ENCODE results near the gene SENP6. TPM values are rescaled to one million over a fixed set of nuclear protein-coding genes. Genes with fewer than 3 reads are reported as not detected.
"Not testable (repeated sequence)": the region's sequence is repeated elsewhere in the genome, so short reads cannot be mapped to it uniquely, and the experiment has no call there.

SENP6 gene
- total RNA-seq, 4 donors from 2014 or later, result 108 to 192 (median 128) TPM

- Histone ChIP-seq H3K36me3 (peaks cover 9 to 91% of the 10 kb centered on the region in 2 donors), H3K27ac (no peak overlapping the region), H3K4me3 (no peak overlapping the region), H3K27me3 (no peaks in the 10 kb centered on the region), H3K9me3 (no peaks in the 10 kb centered on the region), H3K4me1 (peaks cover 0 to 6% (median 0%) of the 10 kb centered on the region in 3 donors)
- no peak for TF ChIP-seq POLR2AphosphoS5 (IDR thresholded peaks at IDR 0.05)
- no peak for TF ChIP-seq POLR2A (IDR thresholded peaks at IDR 0.05)
- no peak for TF ChIP-seq EP300 (IDR thresholded peaks at IDR 0.05)
- no peak for TF ChIP-seq CTCF (IDR thresholded peaks at IDR 0.05)
- no peak for ATAC-seq
- 92 to 100% methylated on average over 1 of the region's 1 CpG for WGBS, 2 donors (ENCODE audit: low coverage in 1 of 2)
Observed at GRCh38 chr6:75676377-75676776, 74.7 kb downstream of the SENP6 start.

- not testable (repeated sequence) for ATAC-seq, H3K27ac ChIP-seq, H3K9me3 ChIP-seq, H3K4me3 ChIP-seq, H3K4me1 ChIP-seq, H3K27me3 ChIP-seq
- 100% methylated on average over 1 to 2 of the region's 2 CpGs for WGBS, 2 donors (ENCODE audit: low coverage in 1 of 2)
- peaks cover 4 to 67% of the 10 kb centered on the region in 2 donors for H3K36me3 ChIP-seq
Observed at GRCh38 chr6:75682548-75682947, 80.9 kb downstream of the SENP6 start.

GRCh38 chr6:75683005-75683404, 81.3 kb downstream of the SENP6 start:
- H3K36me3 ChIP-seq, result peaks cover 1 to 67% of the 10 kb centered on the region in 2 donors
- not testable (repeated sequence) for H3K27ac ChIP-seq, H3K27me3 ChIP-seq, ATAC-seq, H3K9me3 ChIP-seq, H3K4me3 ChIP-seq, H3K4me1 ChIP-seq
- 82 to 92% methylated on average over 2 of the region's 2 CpGs for WGBS, 2 donors (ENCODE audit: low coverage in 1 of 2)

GRCh38 chr6:75687535-75687934, 85.9 kb downstream of the SENP6 start:
- 100% methylated on average over 1 of the region's 5 CpGs; no CpG with 5 or more reads in 1 of the 2 donors for WGBS, 2 donors (ENCODE audit: low coverage in 1 of 2)
- H3K27me3 ChIP-seq, H3K27ac ChIP-seq, ATAC-seq, H3K4me3 ChIP-seq, H3K9me3 ChIP-seq, H3K4me1 ChIP-seq: not testable (repeated sequence)
- H3K36me3 ChIP-seq, result peaks cover 0 to 67% of the 10 kb centered on the region in 2 donors

GRCh38 chr6:75687937-75688336, 86.3 kb downstream of the SENP6 start:
- H3K36me3 ChIP-seq, result peaks cover 0 to 67% of the 10 kb centered on the region in 2 donors
- WGBS, 2 donors (ENCODE audit: low coverage in 1 of 2), result no CpG with 5 or more reads among the region's 8 CpGs
- not testable (repeated sequence) for H3K4me1 ChIP-seq

GRCh38 chr6:75689576-75689975, 87.9 kb downstream of the SENP6 start:
- WGBS, 2 donors (ENCODE audit: low coverage in 1 of 2), result 91 to 94% methylated on average over 5 to 7 of the region's 7 CpGs
- ATAC-seq, result no peak
- H3K27me3 ChIP-seq, result no peaks in the 10 kb centered on the region
- H3K4me1 ChIP-seq, result no peaks in the 10 kb centered on the region
- peaks cover 0 to 70% of the 10 kb centered on the region in 2 donors for H3K36me3 ChIP-seq
- TF ChIP-seq POLR2AphosphoS5 (IDR thresholded peaks at IDR 0.05) (no peak), POLR2A (IDR thresholded peaks at IDR 0.05) (no peak), CTCF (IDR thresholded peaks at IDR 0.05) (no peak), EP300 (IDR thresholded peaks at IDR 0.05) (no peak)
- no peaks in the 10 kb centered on the region for H3K9me3 ChIP-seq
- H3K27ac ChIP-seq, result no peak overlapping the region
- H3K4me3 ChIP-seq, result no peak overlapping the region

More at GRCh38 chr6:75687937-75688336, 86.3 kb downstream of the SENP6 start:
- not testable (repeated sequence) for H3K27me3 ChIP-seq, ATAC-seq, H3K4me3 ChIP-seq, H3K9me3 ChIP-seq, H3K27ac ChIP-seq

GRCh38 chr6:75691012-75691411, 89.3 kb downstream of the SENP6 start:
- WGBS, 2 donors (ENCODE audit: low coverage in 1 of 2), result 98 to 100% methylated on average over 1 to 6 of the region's 6 CpGs
- no peaks in the 10 kb centered on the region for H3K4me1 ChIP-seq
- no peak overlapping the region for H3K4me3 ChIP-seq
- H3K9me3 ChIP-seq, result no peaks in the 10 kb centered on the region
- no peak overlapping the region for H3K27ac ChIP-seq
- TF ChIP-seq POLR2A (IDR thresholded peaks at IDR 0.05), result no peak
- no peak for TF ChIP-seq EP300 (IDR thresholded peaks at IDR 0.05)
- no peak for TF ChIP-seq POLR2AphosphoS5 (IDR thresholded peaks at IDR 0.05)
- no peak for TF ChIP-seq CTCF (IDR thresholded peaks at IDR 0.05)
- peaks cover 0 to 79% of the 10 kb centered on the region in 2 donors for H3K36me3 ChIP-seq
- H3K27me3 ChIP-seq, result no peaks in the 10 kb centered on the region
- no peak for ATAC-seq

Data from gastroesophageal sphincter (tissue), 4 donors.